ENCODE data around the gene TSPAN15. TPM values are rescaled to one million over a fixed set of nuclear protein-coding genes. Genes with fewer than 3 reads are reported as not detected.

TSPAN15 gene
- total and polyA plus RNA-seq, 2 of the 4 experiments (the other 2 are of a cell fraction) = 0.48 TPM; not detected in 1

- Histone ChIP-seq H3K27me3 (ENCODE audit: control insufficient read depth, insufficient read depth, low read length) (peaks cover 24% of the 10 kb centered on the region), H2AK5ac (ENCODE audit: low read depth, low read length) (no peak overlapping the region), H3K9ac (ENCODE audit: low read depth, low read length) (no peak overlapping the region), H3K14ac (replicated peaks; ENCODE audit: low read depth, low read length) (no peak overlapping the region), H3K56ac (ENCODE audit: extremely low read depth, insufficient read depth, low read length) (no peak overlapping the region), H3K4me1 (ENCODE audit: control insufficient read depth, insufficient read depth, low read length) (no peaks in the 10 kb centered on the region), H4K20me1 (ENCODE audit: insufficient read depth, low read length) (no peaks in the 10 kb centered on the region), H3K4me3 (ENCODE audit: insufficient read depth, low read depth, low read length) (no peak overlapping the region), H3K9me3 (ENCODE audit: control insufficient read depth, insufficient read depth, low read length) (no peaks in the 10 kb centered on the region), H3K9me1 (ENCODE audit: insufficient read depth, low read length) (no peaks in the 10 kb centered on the region), H2BK15ac (ENCODE audit: low read depth, low read length) (no peak overlapping the region), H2AFZ (replicated peaks; ENCODE audit: low read length, poor library complexity) (no peak overlapping the region), H3K27ac (ENCODE audit: insufficient read depth, low read length) (no peak overlapping the region), H2BK20ac (ENCODE audit: low read depth, low read length) (no peak overlapping the region), H4K8ac (ENCODE audit: low read depth in 2 of 2, low read length in 2 of 2) (no peak overlapping the region), H3K4me2 (ENCODE audit: low read depth, low read length) (no peak overlapping the region), H3K79me1 (ENCODE audit: low read depth in 1 of 2, low read length in 2 of 2) (no peaks in the 10 kb centered on the region), H2AK9ac (replicated peaks; ENCODE audit: low read depth, low read length, poor library complexity) (no peak overlapping the region), H3K36me3 (ENCODE audit: control insufficient read depth, insufficient read depth, low read length) (no peaks in the 10 kb centered on the region), H4K5ac (ENCODE audit: low read depth, low read length) (no peak overlapping the region), H4K91ac (ENCODE audit: insufficient read depth, low read depth, low read length) (no peak overlapping the region), H2BK120ac (ENCODE audit: low read depth, low read length) (no peak overlapping the region), H3K4ac (ENCODE audit: low read depth, low read length) (no peak overlapping the region), H3K23ac (ENCODE audit: low read depth, low read length) (no peak overlapping the region), H2BK5ac (ENCODE audit: low read depth, low read length, poor library complexity, severe bottlenecking) (no peak overlapping the region), H3K18ac (ENCODE audit: low read depth, low read length) (no peak overlapping the region)
- intact Hi-C loops (cut with micrococcal nuclease) = loop anchor here (5.0 to 10.0 kb wide), 2 partner anchors 286 to 398 kb away; partner anchors contain the start of gene COL13A1
- TF ChIP-seq POLR2A (IDR thresholded peaks at IDR 0.05; ENCODE audit: low read depth, low read length) (no peak), CHD1 (IDR thresholded peaks at IDR 0.05; ENCODE audit: low read depth, low read length) (no peak), MAFK (IDR thresholded peaks at IDR 0.05; ENCODE audit: low read depth, low read length) (no peak), SMC3 (IDR thresholded peaks at IDR 0.05; ENCODE audit: low read depth, low read length) (no peak), CEBPB (IDR thresholded peaks at IDR 0.05; ENCODE audit: low read depth, low read length) (no peak), MAZ (IDR thresholded peaks at IDR 0.05; ENCODE audit: borderline replicate concordance, low read depth, low read length) (no peak)
- TF ChIP-seq, protein P1, sequence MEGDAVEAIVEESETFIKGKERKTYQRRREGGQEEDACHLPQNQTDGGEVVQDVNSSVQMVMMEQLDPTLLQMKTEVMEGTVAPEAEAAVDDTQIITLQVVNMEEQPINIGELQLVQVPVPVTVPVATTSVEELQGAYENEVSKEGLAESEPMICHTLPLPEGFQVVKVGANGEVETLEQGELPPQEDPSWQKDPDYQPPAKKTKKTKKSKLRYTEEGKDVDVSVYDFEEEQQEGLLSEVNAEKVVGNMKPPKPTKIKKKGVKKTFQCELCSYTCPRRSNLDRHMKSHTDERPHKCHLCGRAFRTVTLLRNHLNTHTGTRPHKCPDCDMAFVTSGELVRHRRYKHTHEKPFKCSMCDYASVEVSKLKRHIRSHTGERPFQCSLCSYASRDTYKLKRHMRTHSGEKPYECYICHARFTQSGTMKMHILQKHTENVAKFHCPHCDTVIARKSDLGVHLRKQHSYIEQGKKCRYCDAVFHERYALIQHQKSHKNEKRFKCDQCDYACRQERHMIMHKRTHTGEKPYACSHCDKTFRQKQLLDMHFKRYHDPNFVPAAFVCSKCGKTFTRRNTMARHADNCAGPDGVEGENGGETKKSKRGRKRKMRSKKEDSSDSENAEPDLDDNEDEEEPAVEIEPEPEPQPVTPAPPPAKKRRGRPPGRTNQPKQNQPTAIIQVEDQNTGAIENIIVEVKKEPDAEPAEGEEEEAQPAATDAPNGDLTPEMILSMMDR (conservative IDR thresholded peaks at IDR 0.05; ENCODE audit: low read depth, low read length) = no peak
- DNase-seq (no peak), ATAC-seq (ENCODE audit: low read depth) (no peak)
- WGBS, 2 experiments (ENCODE audit: extremely low coverage in 2 of 2, insufficient read length in 1 of 2) = no CpG with 5 or more reads among the region's 3 CpGs
- ChIA-PET POLR2A (ENCODE audit: unreplicated experiment) (no interaction called here), CTCF (interaction anchor here (2.8 kb wide), 1 partner anchor 121 kb away, joined by 24 read pairs; no protein-coding TSS in a partner anchor)
- no TSS peak for BruUV-seq (replicated peaks)
- in situ Hi-C loops (cut with MboI; ENCODE audit: low sequenced_read_pairs) = loop anchor here (5.0 to 25.0 kb wide), 2 partner anchors 121 to 396 kb away; no protein-coding TSS in a partner anchor
- dilution Hi-C loops (cut with HindIII; ENCODE audit: low sequenced_read_pairs, unreplicated experiment) = no loop called here
Measured at GRCh38 chr10:69516316-69516715, 65.1 kb downstream of the TSPAN15 start.
